Frontal cortex (tissue), 4 donors: Measurements from ENCODE around the gene SLC8A1. TPM values are rescaled to one million over a fixed set of nuclear protein-coding genes. Genes with fewer than 3 reads are reported as not detected.

Experiments used
- DNase-seq, 2 donors: peaks; one replicate each; pipeline ENCODE4 v3.0.0; 2012; ENCODE audit warnings: low spot score in 2 of 2
- FAIRE-seq: peaks from 2 replicates; lab custom pipeline; 2012; peaks lifted over from hg19 to GRCh38; lab: Jason Lieb, UNC
- total RNA-seq: library from RNA; depleted of rRNA; stranded (reverse); fragments of >200 nt; gene quantifications from one replicate; pipeline ENCODE4 v1.2.3, GENCODE V29; 2014
- donor health status: control.
- donor health status: control.
- donor health status: control.

Gene SLC8A1
- total RNA-seq, 1 donor from 2014 or later: 187 TPM

DNA sequence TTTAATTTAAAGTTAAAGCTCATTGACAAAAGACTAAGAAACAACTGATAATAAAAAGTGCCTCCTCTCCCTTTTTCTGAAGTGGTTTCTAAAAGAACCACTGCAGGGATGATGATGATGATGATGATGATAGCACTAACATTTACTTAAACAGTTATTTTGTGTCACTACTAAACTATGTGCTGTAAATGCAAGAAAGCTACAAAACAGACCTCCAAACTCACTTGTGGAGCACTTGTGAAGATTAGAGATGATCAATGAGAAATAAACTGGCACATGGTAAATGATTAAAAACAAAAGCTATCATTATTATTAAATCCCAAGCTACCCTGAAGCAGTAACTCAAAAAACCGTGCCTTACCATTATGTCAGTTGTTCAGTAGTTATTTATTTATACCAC, 88.7 kb downstream of the SLC8A1 start:
- DNase-seq (no peak), FAIRE-seq (no peak)

DNA sequence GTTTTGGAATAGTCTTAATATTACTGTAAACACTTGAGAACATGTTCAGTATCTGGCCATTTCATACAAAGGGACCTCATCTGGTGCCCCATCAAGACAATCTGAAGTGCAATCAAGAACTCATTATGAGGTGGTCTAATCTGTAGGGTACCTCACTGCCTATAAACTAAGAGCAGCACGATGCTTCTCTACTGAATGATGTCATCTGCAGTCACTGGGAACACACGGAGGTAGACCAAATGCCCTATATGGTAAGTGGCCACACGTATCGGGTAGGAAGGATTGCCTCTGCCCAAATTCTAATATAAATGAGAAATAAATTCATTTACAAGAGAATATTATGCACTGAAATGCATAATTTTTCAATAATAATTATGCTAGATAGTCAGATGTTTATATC, 90.4 kb downstream of the SLC8A1 start:
- FAIRE-seq (no peak), DNase-seq (no peak)

DNA sequence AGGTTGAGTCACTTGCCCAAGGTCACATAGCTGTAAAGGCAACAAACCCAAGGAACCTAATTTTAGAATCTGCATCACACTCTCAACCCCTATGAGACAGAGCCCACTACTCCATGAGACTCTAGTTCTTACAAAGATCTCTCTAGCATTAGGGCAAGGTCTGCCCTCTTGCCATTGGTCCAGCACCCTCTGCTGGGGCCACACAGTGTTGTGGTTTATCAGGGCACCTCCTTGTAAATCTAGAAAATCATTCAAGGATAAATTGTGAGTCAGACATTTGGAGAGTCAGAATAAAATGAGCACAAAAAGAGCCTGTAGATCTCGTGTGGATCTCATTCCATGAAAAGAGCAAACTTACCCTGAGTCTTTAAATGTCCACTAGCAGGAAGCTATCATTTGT, 91.2 kb downstream of the SLC8A1 start:
- no peak for FAIRE-seq
- no peak for DNase-seq

DNA sequence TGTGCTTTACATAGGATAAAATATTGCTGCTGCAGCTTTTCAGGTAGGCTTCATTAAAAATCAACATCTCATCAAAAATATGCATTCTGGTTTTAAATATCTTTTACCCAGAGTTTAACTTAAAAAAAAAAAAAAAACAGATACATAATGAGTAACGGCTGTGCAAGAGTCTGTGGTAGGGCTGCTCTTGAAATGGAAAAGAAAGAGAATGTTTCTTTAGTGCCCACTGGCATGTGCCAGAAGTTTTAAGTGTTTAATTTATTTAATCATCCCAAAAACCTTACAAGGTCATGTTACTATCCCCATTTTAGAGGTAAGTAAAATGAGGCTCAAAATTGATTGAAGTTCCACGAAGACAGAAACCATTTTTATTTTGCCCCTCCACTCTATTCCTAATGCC, 92.1 kb downstream of the SLC8A1 start:
- DNase-seq (no peak), FAIRE-seq (no peak)

DNA sequence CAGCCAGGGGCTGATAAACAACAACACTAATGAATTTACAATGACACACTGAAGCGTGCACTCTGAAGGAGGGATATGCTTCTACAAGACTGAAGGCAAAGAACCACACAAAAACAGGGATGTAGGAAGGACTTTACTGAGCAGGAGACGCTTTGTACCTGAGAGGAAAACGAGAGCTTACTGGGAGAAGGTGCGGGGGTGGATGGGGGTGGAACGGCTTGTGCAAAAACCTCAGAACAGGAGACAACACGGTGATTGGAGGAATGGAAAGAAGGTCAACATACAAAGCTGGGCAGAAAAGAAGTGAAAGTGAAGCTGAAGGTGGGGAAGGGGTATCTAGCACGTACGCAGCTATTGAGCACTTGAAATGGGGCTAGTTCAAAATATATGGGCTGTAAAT, 93.1 kb downstream of the SLC8A1 start:
- no peak for DNase-seq
- no peak for FAIRE-seq

DNA sequence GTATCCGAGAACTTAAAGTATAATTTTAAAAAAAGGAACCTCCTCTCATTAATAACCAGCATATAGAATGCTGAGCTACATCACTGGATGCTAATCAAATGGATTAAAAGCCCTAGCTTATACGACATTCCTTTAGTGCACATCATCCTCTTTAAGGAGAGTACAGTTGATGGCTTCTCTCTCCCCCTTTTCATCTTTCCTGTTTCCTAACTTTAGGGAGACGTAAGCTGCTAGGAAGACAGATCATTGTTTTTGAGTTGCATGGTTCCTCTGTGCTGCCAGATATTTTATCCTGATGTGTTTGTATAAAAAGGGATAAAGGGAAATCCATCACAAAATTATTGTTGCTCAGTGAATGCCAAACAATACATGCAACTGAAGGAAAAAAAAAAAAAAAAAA, 94.2 kb downstream of the SLC8A1 start:
- FAIRE-seq: no peak

DNA sequence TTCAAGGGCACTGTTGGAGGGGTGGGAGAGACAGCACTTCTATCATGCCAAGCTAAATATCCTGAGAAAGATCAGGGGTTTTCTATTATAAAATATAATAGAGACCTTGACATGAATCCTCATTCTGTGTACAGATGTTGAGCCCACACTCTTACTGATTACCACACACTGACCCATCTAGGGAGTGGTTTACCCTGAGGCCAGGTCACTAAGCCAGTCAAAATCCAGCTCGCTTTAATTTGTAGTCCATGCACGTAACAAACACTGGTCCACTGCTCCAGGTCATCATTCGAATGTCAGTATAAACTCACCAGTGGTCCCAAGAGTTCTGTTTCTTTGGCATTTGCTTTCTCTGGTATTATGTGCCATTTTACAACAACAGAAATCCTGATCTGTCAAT, 96.4 kb downstream of the SLC8A1 start:
- FAIRE-seq (no peak), DNase-seq (no peak)

More for the DNA sequence above, 94.2 kb downstream of the SLC8A1 start:
- DNase-seq: no peak

DNA sequence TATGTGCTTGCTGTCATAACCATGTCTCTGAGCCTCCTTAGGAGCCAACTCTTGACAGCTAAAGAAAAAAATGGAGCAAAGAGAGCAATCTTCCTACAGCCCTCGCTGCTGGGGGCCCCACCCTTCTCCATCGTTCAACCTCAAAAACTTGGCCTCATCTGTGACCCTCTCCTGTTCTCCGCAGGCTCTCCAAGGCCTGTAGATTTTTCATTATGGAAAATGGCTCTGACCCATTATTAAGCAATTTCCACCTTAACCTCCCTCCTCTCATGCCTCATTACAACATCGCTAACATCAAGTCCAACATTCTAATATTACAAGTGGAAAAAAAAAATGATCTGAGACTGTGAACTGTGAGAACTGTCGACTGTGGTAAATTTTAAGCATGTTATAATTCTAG, 98.7 kb downstream of the SLC8A1 start:
- FAIRE-seq: no peak
- no peak for DNase-seq

DNA sequence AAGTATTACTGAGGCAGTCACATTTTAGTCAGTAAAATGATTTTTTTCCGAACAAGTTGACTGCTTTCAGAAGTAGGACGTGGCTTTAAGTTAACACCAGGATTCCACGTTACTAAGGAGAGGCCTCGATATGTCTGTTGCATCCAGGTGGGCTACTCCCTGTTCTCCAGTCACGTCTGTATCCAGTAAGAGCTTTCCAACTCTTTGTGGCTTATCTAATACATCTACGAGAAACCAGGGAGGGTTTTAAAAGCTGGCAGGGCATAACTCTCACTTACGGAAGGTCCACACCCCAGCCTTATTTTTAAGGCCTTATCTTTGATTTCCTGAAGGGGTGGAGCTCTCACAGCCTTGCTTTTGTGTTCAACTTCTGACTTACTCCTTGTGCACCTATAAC, 99.2 kb downstream of the SLC8A1 start:
- FAIRE-seq: no peak
- DNase-seq: no peak

DNA sequence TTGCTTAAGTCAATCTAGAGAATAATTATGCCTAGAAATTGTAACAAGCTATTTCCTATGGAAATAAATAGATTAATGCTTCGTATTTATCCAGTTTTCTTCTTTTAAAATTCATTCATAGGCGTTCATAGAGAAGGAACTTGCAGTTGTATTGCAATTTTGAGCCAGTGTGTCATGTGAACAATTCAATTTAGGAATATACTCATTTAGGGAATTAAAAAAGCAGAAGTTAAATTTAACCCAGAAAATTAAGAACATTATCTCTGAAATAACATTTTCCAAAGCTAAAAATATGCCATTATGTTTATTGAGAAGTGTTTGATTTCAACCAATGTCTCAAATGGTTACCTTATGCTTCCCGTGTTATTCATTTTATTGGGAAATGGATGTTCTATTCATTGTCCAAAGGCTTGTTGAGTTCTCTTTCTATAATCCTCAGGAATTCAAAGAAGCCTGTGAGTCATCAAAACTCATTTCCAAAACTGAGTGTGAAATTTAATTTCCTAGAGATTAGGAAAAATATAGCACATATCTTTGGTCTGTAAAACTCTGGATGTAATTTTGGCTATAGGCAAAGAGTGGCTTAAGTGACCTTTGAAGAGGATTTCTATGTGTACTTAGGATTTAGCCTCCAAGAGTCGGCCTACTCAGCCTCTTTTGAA, 99.7 kb downstream of the SLC8A1 start:
- DNase-seq: no peak
- FAIRE-seq: no peak

DNA sequence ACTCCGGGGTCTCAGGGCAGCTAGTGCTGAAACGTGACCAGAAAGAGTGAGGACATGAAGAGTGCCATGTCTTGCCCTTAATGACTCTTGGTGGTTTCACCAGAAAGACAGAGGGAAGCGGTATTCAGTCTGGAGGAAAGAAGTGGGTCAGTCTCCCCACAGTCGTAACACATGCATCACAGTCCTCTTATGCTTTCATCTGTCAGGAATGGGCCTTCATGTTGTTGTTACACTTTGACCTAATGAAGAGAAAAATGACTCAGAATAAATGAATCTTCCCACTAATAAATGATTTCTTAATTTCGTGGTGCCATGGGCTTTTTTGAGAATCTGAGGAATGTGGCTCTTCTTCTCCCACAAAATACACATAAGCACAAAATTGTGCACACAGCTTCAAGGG, 103.2 kb downstream of the SLC8A1 start:
- FAIRE-seq (no peak), DNase-seq (no peak)

DNA sequence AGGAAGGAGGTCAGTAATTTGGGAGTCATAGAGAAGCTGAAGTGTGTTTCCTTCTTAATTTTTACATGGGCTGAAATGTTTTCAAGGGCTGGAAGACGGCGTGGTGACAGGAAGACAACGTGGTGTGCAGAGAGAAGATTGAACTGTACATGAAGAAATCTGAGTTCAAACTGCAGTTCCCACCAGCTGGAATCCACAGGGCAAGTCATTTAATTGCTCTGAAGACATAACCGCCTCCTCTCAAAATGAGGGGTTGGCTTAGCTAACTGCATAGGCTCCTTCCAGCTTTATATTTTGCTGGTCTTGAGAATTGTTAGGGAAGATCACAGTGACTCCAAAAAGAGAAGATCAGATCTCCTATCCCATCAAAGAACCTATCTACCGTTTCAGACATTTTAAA, 103.9 kb downstream of the SLC8A1 start:
- FAIRE-seq: no peak

DNA sequence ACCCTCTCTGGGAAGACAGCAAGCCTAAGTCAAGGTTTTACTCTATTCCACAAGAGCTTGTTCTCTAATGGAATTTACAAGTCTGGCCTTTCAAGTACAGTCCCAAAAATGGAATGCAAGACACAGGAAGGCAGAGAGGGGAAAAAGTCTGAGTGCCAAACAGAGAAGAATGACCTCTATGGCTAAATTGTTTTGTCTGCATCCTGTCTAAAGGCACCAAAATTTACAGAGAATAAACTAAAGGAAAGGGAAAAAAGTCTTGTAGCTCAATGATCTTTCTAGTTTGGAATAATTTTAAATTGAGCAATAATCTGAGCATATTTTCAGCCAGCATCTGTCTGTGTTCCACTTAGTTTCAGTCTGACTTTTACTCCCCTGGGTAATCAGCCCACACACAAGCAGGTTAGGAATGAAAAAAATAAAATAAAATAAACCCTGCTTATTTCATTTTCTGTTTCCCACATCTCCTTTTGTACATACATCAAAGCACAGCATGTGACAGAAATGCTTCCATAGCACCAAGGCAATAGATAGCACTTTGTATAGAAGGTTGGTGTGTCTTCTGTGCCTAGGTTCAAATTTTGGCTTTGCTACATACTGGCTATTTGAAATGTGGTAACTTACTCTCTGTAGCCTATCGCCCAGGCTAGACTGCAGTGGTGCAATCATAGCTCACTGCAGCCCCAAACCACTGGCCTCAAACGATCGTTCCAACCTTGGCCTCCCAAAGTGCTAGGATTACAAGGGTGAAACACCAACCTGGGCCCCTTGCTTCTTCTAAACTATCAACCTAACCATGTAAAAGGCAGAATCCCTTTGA, 105.1 kb downstream of the SLC8A1 start:
- FAIRE-seq (no peak), DNase-seq (no peak)

More for the DNA sequence above, 103.9 kb downstream of the SLC8A1 start:
- DNase-seq: no peak

DNA sequence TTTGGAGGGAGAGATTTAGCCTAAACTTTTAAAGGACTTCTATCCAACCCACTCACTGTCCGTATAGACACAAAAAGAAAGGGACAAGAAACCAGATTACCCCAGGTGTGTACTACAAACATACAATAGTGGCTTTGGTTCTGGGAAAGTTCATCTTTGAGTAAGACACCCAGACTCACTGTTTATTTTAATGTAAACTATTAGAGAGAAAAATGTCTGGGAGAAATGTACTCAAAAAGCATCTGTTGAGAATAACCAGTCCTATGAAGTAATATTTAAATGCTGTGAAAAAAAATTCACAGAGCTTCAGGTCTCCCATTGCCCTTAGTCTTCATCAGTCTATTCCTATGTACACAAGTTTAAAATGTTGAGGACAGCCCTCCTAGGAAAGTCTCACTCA, 107.5 kb downstream of the SLC8A1 start:
- DNase-seq (no peak), FAIRE-seq (no peak)

DNA sequence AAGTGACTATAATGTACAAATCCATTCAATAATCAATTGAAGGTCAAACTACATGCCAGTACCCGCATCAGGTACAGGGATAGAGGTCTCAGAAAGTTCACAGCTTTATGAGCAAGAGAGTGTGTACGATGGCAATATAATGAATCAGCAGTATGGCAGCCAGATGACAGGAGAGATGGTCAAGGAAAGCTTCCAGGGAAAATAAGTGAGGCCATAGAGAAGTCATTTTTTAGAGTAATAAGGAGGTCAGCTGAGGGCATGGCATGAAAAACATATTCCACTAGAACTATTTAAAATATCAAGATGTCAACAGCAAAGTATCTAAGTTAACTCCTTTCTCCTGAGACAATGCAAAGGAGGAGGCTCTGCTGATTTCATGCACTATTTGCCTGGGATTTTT, 108.0 kb downstream of the SLC8A1 start:
- no peak for DNase-seq
- FAIRE-seq: no peak

DNA sequence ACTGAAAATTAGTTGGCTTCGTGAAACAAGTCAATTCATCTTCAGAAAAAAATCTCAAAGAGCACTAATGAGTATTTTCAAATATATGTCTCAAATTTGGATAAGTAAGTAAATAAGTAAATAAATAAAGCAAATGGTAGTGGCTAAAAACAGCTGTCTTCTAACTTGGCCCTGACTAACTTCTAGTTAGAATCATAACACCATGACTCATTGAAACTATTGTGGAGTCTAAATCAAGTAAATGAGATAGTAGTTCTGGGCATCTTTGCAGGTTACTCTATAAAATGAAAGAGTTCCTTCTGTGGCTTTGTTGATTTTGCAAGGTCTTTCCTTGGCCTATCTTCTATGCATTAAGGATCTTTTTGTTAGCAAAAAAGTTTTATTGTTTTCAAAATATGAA, 110.7 kb downstream of the SLC8A1 start:
- FAIRE-seq (no peak), DNase-seq (no peak)

DNA sequence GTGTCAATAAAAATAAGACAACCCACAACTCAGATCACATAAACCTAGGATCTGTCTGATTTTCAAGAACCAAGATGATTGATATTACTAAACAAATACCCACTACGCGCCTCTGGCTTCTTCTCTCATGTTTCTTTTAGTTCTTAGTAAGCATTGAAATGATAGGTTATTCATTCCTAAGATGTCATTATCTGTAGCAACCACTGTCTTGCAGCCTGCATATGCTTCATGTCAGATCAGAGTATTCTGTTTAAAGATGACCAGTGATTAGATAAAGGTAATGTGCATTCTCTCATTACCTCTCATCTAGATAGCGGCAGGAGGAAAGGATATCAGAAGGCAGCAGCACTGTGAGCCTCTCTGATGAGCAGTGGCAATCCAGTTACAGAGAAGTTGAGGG, 112.9 kb downstream of the SLC8A1 start:
- no peak for DNase-seq
- no peak for FAIRE-seq

DNA sequence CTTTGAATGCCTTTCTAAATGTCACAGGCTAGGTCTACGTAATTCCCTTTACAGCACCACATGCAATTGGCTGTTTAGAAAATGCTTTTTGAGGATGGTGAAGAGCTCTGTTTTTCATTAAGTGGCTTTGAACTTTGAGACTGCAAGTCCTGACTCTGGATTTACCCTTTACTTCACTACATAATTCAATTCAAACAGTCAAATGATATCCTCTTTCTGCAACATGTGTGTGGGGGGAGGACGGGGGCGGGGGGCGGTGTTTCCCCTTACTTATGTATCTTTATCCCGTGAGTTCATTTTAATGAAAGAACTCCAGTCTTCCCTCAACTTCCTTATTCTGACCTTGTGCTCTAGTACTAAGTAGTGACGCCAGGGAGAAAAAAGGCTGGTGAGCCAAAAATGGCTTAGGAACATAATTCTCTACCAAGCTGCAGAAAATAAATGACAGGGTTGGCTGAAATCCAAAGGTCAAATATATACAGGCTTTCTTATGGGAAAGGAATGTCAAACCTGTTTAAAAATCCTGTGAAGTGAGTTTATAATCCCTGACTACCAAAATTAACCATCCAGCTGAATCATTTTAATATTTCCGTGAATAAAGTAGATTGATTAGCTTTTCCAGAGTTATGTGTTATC, 119.6 kb downstream of the SLC8A1 start:
- FAIRE-seq: no peak
- DNase-seq: no peak

DNA sequence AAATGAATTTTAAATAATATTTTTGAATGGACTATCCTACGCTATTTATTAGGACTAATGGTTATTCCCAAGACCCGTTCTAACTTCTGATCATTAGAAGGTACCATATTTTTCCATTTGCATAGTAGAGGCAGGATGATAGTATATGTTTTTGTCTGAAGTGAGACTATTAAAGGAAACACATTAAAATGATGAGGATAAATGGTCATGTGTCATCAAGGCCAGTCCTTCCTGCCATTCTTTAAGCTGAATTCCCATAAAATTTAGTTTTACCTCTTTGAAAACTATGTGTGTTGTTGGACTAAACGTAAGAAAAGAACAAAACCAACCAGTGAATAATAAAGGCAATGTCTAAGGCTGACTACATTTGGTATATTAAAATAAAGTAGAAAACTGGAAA, 121.8 kb downstream of the SLC8A1 start:
- DNase-seq: no peak
- no peak for FAIRE-seq

DNA sequence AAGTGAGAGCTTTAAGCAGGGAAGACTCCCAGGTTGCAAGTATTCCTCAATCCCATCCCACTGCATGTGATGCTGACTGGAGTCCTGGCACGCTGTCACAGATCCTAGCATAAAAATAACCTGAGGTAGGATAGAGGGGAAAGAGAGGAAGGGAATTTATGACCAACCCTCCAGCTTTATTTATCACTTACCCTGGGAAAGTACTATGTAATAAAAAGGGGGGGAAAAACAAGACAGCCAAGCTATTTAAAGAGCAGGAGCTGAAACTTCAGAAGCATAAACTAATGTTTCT, 122.2 kb downstream of the SLC8A1 start:
- no peak for FAIRE-seq

DNA sequence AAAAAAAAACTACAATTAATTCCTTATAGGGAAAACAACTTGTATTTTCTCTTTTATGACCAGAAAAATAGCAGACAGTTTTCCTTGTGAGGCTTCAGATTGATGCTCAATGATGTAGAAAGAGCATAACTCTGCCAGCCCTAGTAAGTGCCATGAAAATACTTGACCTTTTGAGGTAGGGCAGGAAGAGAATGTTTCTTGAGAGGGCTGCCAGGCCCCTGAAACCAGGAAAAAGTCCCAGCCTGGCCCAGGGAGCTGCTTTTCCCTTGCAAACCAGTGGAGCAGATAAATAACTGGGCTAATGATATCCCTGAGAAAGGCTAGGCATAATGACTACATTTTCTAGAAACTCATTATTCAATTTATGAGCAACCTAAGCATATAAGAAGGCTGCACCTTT, 126.8 kb downstream of the SLC8A1 start:
- DNase-seq: no peak
- no peak for FAIRE-seq

More for the DNA sequence above, 122.2 kb downstream of the SLC8A1 start:
- DNase-seq: no peak
